IPS DF 4.7 (cell line): Measurements from ENCODE around the gene TPO.
"Not testable (repeated sequence)": the region's sequence is repeated elsewhere in the genome, so short reads cannot be mapped to it uniquely, and the experiment has no call there.

Experiments used
- DNase-seq: peaks from one replicate; pipeline ENCODE4 v3.0.0-alpha.2; 2013; ENCODE audit warnings: low spot score; ENCODE audit errors: extremely low read depth

TPO gene

DNA sequence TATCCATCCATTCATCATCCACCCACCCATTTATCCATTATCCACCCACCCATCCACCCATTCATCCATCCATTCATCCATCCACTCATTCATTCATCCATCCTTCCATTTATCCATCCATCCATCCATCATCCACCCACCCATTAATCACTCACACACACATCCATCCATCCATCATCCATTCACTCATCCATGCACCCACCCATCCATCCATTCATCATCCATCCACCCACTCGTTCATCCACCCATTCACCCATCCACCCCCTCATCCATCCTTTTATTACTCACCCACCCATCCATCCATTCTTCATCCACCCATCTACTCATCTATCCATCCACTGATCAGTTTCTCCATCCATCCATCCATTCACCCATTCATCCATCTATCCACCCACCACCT is 8.1 kb upstream of the TPO start:
- no peak for DNase-seq

DNA sequence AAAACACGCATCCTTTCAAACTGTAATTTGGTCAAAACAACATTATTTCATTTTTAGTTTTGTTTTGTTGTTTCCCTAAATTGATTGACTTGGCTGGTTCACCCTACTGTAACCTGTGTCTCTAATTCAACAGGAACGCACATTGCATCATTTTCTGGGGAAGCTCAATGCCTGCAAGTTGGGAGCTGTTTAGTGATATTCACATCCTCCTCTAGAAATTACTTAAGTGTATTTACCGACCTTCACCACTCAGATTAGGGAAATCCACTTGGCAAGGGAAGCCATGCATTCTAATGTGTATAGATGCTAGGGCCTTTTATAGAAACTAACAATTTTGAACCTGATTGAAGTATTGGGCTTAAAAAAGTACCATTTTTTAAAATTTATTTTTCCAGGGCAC is 7.3 kb upstream of the TPO start:
- DNase-seq, result no peak

DNA sequence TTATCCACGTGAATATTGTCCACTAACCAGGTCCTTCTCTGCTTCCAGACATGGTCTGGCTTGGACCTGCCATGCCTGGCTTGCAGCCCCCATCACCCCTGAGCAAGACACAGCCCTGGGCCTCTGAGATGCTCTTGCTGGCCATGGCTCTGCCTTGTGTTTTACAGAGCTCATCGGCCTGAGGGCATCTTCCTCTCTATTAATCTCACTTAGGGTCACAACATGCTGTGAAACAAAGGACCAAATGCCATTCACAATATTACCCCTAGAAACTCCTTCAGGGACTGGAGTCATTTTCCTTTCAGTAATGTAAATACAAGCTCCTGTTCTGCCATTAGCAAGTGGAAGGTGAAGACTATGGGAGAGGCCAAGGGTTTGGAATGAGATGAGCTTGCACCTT is 6.8 kb upstream of the TPO start:
- DNase-seq, result no peak

DNA sequence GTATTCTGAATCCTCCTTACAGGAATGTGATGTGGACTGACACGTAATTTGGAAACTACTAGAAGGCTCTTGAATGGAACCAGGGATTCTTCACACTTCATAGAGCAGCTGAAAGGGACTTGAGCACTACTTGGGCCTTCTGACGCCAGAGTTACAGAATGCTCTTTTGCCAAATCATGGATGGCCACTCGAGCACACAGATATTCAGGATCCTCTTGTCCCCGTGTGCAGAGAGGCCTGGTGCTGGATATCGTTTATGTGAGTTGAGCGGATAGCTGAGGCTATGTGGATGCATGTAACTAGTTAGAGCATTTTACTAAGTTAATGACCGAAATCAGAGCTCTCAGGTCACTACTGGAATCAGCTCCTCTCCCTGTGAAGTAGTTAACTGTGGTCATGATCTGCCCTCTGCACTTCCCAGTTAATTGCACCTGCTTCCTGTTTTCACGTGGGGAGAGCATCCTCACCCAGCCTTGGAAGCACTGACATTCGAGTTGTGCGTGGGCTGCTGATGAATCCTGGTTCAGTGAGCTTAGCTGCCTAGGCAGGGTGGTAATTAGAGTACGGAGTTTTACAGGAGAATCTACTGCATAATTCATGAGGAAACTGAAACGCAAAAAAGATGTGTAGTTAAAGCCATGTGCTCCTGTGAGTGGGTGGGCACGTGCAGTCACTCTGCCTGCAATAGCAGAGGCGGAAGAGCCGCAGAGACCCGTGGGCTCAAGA is 5.2 kb upstream of the TPO start:
- DNase-seq, result no peak

DNA sequence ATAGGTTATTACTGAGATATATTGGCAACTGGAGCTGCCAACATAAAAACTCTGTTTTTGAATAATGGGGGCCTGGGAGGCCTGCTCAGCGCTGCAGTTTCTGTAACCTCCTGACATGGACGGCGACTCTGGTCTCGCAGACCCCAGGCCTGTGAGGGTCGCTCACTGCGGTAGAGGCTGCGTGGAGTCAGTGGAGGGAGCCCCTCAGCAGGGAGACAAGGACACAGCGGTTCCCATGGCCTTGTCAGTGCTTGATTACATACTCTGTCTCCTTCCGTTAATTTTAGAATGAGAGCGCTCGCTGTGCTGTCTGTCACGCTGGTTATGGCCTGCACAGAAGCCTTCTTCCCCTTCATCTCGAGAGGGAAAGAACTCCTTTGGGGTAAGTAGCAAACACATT is 858 bp downstream of the TPO start:
- DNase-seq, result no peak

DNA sequence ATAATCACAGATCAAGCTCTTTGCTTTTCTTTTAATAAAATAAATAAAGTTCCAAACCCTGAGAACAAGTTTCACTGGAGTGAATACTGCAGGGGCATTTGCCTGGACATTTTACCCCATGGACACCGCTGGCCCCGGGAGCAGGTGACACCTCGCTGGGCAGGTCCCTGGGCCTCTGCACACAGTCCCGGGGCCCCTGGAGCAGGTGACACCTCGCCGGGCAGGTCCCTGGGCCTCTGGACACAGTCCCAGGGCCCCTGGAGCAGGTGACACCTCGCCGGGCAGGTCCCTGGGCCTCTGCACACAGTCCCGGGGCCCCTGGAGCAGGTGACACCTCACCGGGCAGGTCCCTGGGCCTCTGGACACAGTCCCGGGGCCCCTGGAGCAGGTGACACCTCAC is 1.6 kb downstream of the TPO start:
- not testable (repeated sequence) for DNase-seq

DNA sequence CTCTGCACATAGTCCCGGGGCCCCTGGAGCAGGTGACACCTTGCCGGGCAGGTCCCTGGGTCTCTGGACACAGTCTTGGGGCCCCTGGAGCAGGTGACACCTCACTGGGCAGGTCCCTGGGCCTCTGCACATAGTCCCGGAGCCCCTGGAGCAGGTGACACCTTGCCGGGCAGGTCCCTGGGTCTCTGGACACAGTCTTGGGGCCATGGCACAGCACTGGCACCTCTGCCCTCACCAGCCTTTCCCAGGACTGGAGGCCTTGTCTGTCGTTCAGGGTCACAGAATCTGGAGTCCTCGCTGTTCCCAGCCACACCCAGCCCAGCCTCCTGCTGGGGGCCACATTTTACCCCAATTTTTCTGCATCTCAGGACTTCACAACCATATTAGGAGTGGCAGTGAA is 2.2 kb downstream of the TPO start:
- no peak for DNase-seq

DNA sequence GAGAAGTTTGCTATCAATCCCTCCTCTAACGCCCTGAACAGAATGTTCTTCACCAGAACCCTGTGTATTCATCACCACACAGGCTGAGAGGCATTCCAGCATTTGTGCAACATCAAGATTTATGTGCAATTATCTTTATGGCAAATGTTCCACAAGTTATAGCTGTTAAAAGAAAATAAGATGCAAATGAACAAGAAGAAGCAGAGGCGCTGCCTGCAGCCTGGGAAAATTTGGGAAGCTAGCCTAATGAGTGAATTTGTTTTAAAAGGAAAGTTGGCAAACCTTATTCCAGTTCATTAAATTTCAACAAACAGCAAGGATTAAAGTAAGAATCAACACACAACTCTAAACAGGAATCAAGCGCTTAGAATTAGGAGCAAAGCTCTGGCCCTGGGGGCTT is 5.3 kb downstream of the TPO start:
- DNase-seq, result no peak

DNA sequence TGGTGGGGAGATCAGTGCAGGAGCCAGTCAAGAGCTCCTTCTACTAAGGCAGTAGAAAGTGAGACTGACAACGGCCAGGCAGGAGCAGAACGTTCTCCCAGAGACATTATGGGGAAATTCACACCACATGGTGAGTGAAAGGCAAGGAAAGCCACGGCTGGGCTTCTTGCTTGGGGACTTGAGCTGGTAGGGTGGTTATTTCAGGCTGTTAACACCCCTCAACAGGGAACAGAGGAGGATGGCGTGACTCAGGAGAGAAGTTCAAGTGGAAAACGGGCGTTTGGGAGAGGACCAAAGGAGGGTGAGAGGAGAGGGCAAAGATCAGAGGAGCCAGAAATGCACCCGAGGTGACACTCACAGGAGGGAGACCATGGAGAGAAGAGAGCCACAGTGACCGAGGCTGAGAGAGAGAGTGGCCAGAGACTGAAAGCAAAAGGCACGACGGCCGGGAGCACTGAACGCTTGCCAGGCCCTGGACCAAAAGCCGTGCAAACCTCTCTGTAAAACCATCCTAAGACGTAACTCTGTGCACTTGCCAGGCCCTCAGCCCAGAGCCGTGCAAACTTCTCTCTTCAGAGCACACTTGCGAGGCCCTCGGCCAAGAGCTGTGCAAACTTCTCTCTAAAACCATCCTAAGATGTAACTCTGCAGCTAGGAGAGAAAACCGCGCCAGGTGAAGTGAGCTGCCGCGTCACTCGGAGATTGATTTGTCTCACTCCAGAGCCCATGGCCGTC is 7.7 kb downstream of the TPO start:
- DNase-seq, result no peak

DNA sequence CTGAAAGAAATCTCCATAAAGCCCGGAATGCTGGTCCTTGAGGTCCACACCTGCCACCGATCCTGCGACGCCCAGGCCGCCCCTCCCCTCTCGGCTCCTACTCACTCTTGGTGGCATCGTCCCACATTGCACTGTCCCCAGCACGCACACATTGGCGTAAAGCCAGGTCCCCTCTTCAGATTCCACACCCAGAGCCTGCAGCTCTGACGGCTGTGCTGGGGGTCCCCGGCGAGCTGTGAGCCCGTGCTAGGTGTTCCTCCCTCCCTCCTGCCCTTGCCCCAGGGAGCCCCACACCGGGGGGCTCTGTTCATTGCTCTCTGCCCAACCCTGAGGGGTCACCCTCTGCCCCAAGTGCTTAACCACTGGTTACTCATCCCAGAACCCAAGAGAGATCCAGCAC is 8.5 kb downstream of the TPO start:
- no peak for DNase-seq

DNA sequence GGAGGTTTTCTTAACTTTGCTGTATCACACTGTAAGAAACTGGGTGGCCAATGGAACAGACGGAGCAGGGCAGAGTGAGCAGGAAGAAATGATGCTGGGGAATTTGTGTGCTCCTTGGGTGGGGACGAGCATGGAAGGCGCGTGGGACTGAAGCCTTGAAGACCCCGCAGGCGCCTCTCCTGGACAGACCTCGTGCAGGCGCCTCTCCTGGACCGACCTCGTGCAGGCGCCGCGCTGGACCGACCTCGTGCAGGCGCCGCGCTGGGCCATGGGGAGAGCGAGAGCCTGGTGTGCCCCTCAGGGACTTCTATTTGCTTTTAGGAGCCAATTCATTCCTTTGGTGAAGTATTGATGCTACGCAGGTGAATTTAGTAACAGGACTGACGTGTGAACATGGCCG is 8.9 kb downstream of the TPO start:
- no peak for DNase-seq

DNA sequence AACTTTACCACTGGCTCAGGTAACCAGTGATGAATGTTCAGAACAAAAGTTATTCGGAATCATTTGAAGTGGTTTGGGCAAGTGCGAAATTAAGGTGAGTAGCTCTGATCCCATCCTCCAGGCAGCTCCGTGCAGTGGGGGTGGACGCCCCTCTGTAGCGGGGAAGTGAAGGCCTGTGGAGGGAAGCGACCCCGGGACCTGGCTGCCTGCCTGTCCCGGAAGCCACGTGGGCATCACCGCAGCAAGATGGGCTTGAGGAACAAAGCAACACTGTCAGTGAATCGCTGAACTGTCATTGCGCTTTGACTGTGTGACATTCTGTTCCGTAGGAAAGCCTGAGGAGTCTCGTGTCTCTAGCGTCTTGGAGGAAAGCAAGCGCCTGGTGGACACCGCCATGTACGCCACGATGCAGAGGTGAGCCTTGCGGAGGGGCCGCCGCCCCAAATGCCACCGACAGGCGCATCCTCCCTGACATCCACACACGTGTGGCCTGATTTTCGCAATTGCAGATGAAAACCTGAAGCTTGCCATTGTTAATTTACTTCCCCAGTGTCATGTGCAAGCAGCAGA is 9.5 kb downstream of the TPO start:
- no peak for DNase-seq

DNA sequence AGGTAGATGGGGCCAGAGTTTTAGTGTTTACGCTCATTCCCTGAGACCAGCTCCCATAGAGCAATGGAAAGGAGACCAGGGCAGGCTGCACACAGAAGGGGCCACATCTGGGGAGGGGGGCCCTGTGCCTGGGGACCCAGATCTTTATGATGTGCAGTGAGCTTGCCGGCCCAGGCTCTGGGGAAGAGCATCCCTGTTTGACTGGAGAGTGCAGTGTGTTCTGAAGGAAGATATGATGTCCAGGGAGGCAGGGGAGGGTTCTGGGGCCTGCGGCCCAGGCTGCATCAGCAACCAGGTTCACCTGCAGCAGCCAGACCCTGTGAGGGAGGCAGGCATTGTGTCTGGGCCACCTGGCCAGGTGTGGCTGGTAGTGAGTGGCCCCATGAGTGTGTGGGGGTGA is 13.8 kb downstream of the TPO start:
- DNase-seq, result no peak

DNA sequence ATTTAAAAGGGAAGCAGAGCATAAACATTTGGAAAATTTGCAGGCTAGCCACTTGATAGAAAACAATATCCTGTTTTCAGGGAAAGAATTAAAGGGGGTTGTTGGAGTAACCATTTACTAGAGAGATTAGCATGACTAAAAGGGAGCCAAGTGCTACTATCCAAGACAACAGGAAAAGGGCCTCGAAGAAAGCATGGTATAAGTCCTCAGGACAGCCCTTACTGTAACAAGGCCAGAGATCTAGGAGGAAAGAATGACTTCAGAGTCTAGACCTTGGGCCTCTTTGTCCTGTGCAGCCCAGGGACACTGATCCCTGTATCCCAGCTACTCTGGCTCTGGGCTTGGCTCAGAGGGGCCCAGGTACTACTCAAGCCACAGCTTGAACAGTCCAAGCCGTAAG is 16.6 kb downstream of the TPO start:
- no peak for DNase-seq

DNA sequence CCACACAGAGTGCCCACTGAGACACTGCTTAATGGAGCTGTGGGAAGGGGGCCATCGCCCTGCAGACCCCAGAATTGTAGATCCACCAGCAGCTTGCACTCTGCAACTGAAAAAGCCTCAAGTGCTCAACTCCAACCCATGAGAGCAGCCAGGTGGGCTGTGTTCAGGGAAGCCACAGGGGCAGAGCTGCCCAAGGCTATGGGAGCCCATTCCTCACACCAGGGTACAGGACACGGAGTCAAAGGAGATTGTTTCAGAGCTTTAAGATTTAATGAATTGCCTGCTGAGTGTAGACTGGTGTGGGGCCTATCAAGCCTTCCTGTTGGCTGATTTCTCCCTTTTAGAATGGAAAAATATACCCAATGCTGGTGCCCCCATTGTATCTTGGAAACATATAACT is 17.2 kb downstream of the TPO start:
- no peak for DNase-seq

DNA sequence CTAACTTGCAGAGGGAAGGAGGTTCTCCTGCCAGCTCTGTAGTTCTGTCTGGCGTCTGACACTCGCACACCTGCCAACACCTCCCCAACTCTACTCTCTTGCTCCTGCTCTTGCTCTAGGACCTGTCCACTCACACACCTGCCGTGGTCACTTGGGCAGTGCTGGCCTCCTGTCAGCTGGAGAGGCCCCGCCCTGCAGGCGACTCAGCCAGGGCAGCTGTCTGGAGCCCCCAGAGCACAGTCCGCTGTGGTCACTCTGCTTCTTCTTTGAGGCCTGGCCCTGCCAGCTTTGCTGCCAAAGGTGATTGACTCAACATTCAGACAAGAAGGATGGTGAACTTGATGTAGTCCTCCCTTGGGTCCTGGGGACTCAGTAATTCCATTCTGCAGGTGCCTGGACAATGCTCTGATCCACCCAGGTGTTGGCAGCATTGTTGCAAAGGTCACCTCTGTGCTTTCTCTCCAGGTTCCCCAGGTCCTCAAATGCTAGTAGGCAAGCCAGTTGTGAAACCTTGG is 18.7 kb downstream of the TPO start:
- no peak for DNase-seq

DNA sequence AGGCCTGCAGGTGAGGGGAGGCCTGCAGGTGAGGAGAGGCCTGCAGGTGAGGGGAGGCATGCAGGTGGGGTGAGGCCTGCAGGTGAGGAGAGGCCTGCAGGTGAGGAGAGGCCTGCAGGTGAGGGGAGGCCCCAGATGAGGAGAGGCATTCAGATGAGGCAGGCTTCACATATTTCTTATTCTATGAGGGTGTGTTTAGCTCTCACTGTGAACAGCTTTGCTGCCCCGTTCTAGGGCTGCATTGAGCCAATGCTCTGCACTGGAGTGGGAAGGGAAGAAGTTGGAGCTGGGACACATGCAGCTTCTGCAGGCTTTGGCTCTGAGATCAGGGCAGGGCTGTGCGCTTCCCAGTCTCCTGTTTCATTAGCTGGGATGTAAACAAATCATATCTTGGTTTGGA is 19.5 kb downstream of the TPO start:
- no peak for DNase-seq

DNA sequence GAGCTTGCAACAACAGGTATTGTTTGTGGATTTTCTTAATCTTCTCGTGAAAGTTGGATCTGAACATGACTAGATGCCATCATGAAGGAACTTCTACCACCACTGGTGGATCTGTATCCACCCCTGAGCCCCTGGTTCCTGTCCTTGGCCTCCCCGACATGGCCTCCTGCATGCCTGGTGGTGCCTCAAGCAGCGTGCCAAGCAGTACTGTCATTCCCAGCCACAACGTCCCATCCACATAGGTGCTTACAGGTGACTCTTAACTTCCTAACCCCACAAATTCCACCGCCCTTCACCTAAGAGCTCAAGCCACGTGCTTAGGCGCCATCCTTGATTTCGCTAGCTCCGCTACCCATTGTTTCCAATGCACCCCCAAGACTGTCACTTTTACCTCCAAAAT is 23.1 kb downstream of the TPO start:
- DNase-seq, result no peak

DNA sequence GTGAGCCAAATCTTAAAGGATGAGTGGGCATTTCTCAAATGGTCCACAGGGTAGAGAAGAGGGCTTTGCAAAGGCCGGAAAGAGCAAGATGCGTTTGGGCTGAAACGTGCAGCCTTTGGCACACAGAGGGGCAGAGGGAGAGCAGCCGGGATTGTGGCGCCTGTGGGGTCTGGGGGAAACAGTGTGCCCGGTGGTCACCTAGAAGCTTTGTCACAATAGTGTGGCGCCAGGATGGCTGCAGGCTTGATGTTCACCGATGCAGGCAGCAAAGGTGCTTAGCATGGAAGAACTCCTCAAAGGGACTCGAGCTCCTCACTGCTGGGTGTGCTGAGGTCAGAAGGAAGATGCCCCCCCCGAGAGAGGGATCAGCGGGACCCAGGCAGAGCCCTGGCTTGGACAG is 23.8 kb downstream of the TPO start:
- no peak for DNase-seq

DNA sequence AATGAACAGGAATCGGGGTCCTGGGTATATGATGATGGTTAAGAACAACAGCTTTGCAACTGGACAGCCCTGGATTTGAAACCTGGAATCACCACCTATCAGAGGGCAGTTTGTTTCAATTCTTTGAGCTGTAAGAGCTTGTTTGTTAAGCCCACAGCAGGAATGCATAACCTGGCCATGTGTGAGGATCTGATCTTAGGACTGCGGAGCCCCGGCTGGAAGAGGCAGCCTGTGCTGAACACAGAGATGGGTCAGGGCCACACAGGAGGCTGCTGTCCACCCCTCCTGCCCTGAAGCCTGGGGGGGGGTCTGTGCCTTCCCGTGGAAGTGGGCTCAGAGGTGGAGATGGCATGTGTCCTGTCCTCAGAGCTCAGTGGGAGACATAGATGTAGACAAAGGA is 24.3 kb downstream of the TPO start:
- DNase-seq, result no peak

DNA sequence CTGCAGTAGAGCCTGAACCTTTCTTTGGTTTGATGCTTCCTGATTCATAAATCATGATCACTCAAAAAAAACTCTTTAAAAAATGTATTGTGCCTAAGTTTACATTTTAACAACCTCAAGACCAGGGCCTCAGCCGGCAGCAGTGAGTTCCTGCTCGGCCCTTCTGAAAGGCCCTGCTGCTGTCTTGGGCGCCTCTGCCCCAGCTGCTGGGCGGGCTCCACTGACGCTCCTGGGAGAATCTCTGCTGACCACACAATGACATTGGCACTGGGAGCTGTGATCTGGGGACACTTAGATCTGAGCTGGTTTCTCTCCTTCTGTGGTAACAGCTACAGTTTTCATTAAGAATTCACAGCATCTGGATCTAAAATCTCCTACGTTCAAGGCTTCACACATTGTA is 25.7 kb downstream of the TPO start:
- DNase-seq, result no peak

DNA sequence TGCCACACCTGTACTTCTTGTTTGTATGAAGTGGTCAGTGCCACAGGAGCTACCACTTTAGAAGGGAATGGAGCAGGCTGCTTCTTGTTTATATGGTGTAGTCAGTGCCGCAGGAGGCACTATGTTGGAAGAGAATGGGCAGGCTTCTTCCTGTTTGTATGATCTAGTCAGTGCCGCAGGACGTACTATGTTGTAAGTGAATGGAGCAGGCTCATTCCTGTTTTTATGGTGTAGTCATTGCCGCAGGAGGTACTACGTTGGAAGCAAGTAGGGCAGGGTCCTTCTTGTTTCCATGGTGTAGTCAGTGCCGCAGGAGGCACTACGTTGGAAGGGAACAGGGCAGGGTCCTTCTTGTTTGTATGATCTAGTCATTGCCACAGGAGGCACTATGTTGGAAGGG is 27.3 kb downstream of the TPO start:
- DNase-seq, result no peak

DNA sequence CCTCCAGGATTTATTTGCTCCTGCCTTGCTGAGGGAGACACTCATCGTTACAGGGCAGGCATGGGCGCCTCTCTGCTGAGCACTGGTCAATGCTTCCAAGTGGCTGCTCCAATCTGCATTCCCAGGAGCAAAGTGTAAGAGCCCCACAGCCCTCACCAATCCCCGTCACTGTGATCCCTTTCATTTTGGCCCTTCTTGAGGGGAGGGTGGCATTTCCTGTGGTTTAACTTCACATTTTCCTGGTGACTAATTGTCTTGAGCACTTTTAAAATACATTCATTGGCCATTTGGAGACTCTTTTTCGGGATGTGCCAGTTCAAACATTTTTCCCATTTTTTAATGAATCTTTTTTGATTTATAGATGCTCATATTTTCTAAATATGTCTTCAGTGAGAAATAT is 33.0 kb downstream of the TPO start:
- DNase-seq, result no peak
